ENCODE measurements around the gene STAB1. TPM values are rescaled to one million over a fixed set of nuclear protein-coding genes. Genes with fewer than 3 reads are reported as not detected.
A peak's percentile ranks its signal among the peaks of the same experiment; 100 is the strongest.

Gene STAB1
- total and polyA plus RNA-seq, 10 of the 15 experiments (the other 5 are each of a cell fraction or from before 2014, with no cell fraction given): 0.46 TPM; not detected in 9

- no peak for TF ChIP-seq IKZF1 (conservative IDR thresholded peaks at IDR 0.05)
- no peak for TF ChIP-seq BRCA1 (IDR thresholded peaks at IDR 0.05; ENCODE audit: low read depth, low read length)
- no peak for TF ChIP-seq PKNOX1 (IDR thresholded peaks at IDR 0.05)
- no peak for TF ChIP-seq TCF3 (IDR thresholded peaks at IDR 0.05; ENCODE audit: borderline replicate concordance, insufficient read depth, low read depth, low read length)
- no peak for TF ChIP-seq SIX5 (IDR thresholded peaks at IDR 0.05; ENCODE audit: low read depth, low read length, severe bottlenecking)
- no peak for TF ChIP-seq ATF2 (IDR thresholded peaks at IDR 0.05; ENCODE audit: low read length)
Measured at GRCh38 chr3:52495777-52496602, 852 bp downstream of the STAB1 start (continued).

GRCh38 chr3:52498137-52499054 is 3.3 kb downstream of the STAB1 start:
- CTCF ChIA-PET: interaction anchor here (1.4 kb wide), 1 partner anchor 52 kb away, joined by 4 read pairs; no protein-coding TSS in a partner anchor
- no peak overlapping the region; the same call in 1 of the 2 replicates for H2AFZ ChIP-seq (ENCODE audit: control insufficient read depth, low read depth, low read length)
- no TSS peak for BruUV-seq (replicated peaks)

More at GRCh38 chr3:52498137-52499054, 3.3 kb downstream of the STAB1 start:
- Histone ChIP-seq H3K27me3 (replicated peaks in 1 of 2; ENCODE audit: control insufficient read depth in 2 of 2, insufficient read depth in 2 of 2, low read length in 1 of 2) (no peaks in the 10 kb centered on the region), H3K9me3 (replicated peaks; ENCODE audit: control insufficient read depth, insufficient read depth, low read length) (no peaks in the 10 kb centered on the region), H4K20me1 (ENCODE audit: control insufficient read depth, insufficient read depth) (no peaks in the 10 kb centered on the region), H3K4me3 (no peak overlapping the region), H3K36me3 (ENCODE audit: control insufficient read depth in 2 of 2, insufficient read depth in 2 of 2, low read length in 1 of 2) (no peaks in the 10 kb centered on the region), H3K4me2 (ENCODE audit: control insufficient read depth, insufficient read depth) (no peak overlapping the region), H3K27ac (ENCODE audit: control insufficient read depth, insufficient read depth) (no peak overlapping the region), H3K4me1 (ENCODE audit: control insufficient read depth, insufficient read depth, low read length) (no peaks in the 10 kb centered on the region), H3K9ac (ENCODE audit: control insufficient read depth, insufficient read depth, low read length) (no peak overlapping the region), H3K79me2 (ENCODE audit: control insufficient read depth, insufficient read depth, low read length) (no peaks in the 10 kb centered on the region)
- SMC1A ChIA-PET (ENCODE audit: uncharacterized antibody, unreplicated experiment): no interaction called here
- ATAC-seq (no peak; the same call in 2 of the 3 replicates), FAIRE-seq (no peak), DNase-seq (ENCODE audit: low read depth, low spot score) (no peak)
- 34% methylated on average over 23 of the region's 24 CpGs for WGBS (ENCODE audit: insufficient coverage, insufficient replicate concordance, low lambda C conversion rate, missing lambda C conversion rate)
- TF ChIP-seq ASH2L (IDR thresholded peaks at IDR 0.05; ENCODE audit: borderline replicate concordance, low read depth): no peak
- TF ChIP-seq RUNX3 (IDR thresholded peaks at IDR 0.05; ENCODE audit: low read length): peak; percentile 22; the same call in 1 of the 2 replicates
- POLR2A ChIA-PET: interaction anchor here (0.5 kb wide), 1 partner anchor 216 kb away, joined by 3 read pairs; no protein-coding TSS in a partner anchor
- RAD21 ChIA-PET (ENCODE audit: unreplicated experiment): no interaction called here
- intact Hi-C loops (cut with micrococcal nuclease; ENCODE audit: unreplicated experiment): no loop called here
- in situ Hi-C loops (cut with MboI): no loop called here

Measured in GM12878 (cell line).